Left cardiac atrium (tissue), 4 donors: ENCODE data around the gene SPON1. TPM values are rescaled to one million over a fixed set of nuclear protein-coding genes. Genes with fewer than 3 reads are reported as not detected.
"Not testable (repeated sequence)": the region's sequence is repeated elsewhere in the genome, so short reads cannot be mapped to it uniquely, and the experiment has no call there.

ENCODE experiments used
- ATAC-seq, 2 donors: fragments of 200-7000 bp; cut with Tn5 transposase; one replicate each; pipeline ENCODE4 v1.9.1; 2020; ENCODE audit warnings: mild to moderate bottlenecking in 2 of 2, moderate library complexity in 2 of 2
- DNase-seq: peaks from one replicate; pipeline ENCODE4 v3.0.0-alpha.2; 2020
- intact Hi-C, 2 donors: fragments of 100-400 bp; cut with DNase I; formaldehyde crosslinking; loops; one replicate each; pipeline versions ENCODE4 v1.14.1 to v1.15.1; 2022 to 2023
- total RNA-seq, 2 donors: library from RNA; stranded (reverse); fragmentation: NEBNext Ultra II Directional; extraction: Animal tissue kit (Norgen Biotek cat#: 25700); gene quantifications; one replicate each; pipeline ENCODE4 v1.2.1, GENCODE V29; 2021
- donor health status: DM: no; HTN: yes; CAD: no.
- donor health status: DM: no; HTN: yes; CAD: no; lungs with severe emphysema.
- donor health status: DM: yes; HTN: yes; CAD: no.
- donor health status: Dilated cardiomyopathy.

The SPON1 gene
- total RNA-seq, 2 donors from 2014 or later: 21.1 to 23.4 TPM

- intact Hi-C loops: loop anchor here in 1 of 2 donors (10.0 kb wide), 1 partner anchor 178 kb away; no protein-coding TSS in a partner anchor
- ATAC-seq: no peak
- DNase-seq: no peak
Observed at GRCh38 chr11:13966486-13966885, 4.0 kb downstream of the SPON1 start.

- intact Hi-C loops: no loop called here
- no peak for DNase-seq
- ATAC-seq: peak; percentile 8 to 75
Observed at GRCh38 chr11:13970986-13971385, 8.5 kb downstream of the SPON1 start.

GRCh38 chr11:13972043-13972910, 9.8 kb downstream of the SPON1 start:
- intact Hi-C loops: no loop called here

GRCh38 chr11:13972944-13973343, 10.4 kb downstream of the SPON1 start:
- intact Hi-C loops: no loop called here
- ATAC-seq: peak in 1 of 2 donors; percentile 18

More at GRCh38 chr11:13972043-13972910, 9.8 kb downstream of the SPON1 start:
- no peak for DNase-seq
- peak; percentile 68 to 82 for ATAC-seq

GRCh38 chr11:13974631-13975030, 12.1 kb downstream of the SPON1 start:
- DNase-seq: no peak
- ATAC-seq: no peak
- intact Hi-C loops: no loop called here

More at GRCh38 chr11:13972944-13973343, 10.4 kb downstream of the SPON1 start:
- DNase-seq: no peak

GRCh38 chr11:13983081-13983751, 20.7 kb downstream of the SPON1 start:
- DNase-seq (no peak), ATAC-seq (peak; percentile 82 to 92)
- intact Hi-C loops: no loop called here

GRCh38 chr11:13984616-13985450, 22.3 kb downstream of the SPON1 start:
- intact Hi-C loops: no loop called here
- peak; percentile 15 to 68 for ATAC-seq
- DNase-seq: no peak

- intact Hi-C loops, ATAC-seq, DNase-seq: not testable (repeated sequence)
Observed at GRCh38 chr11:13986695-13987094, 24.2 kb downstream of the SPON1 start.

- intact Hi-C loops, DNase-seq, ATAC-seq: not testable (repeated sequence)
Observed at GRCh38 chr11:13992158-13992856, 29.8 kb downstream of the SPON1 start.

- DNase-seq (no peak), ATAC-seq (no peak)
- intact Hi-C loops: no loop called here
Observed at GRCh38 chr11:13993096-13993765, 30.7 kb downstream of the SPON1 start.

- ATAC-seq (no peak), DNase-seq (no peak)
- intact Hi-C loops: no loop called here
Observed at GRCh38 chr11:13997881-13998280, 35.4 kb downstream of the SPON1 start.

- no peak for ATAC-seq
- no peak for DNase-seq
- intact Hi-C loops: no loop called here
Observed at GRCh38 chr11:13999704-14000103, 37.2 kb downstream of the SPON1 start.

GRCh38 chr11:14001597-14001996, 39.1 kb downstream of the SPON1 start:
- DNase-seq: no peak
- no peak for ATAC-seq
- intact Hi-C loops: no loop called here

- no peak for ATAC-seq
Observed at GRCh38 chr11:14007566-14007965, 45.0 kb downstream of the SPON1 start.

GRCh38 chr11:14010665-14011064, 48.1 kb downstream of the SPON1 start:
- ATAC-seq (no peak), DNase-seq (no peak)
- intact Hi-C loops: no loop called here

More at GRCh38 chr11:14007566-14007965, 45.0 kb downstream of the SPON1 start:
- DNase-seq: no peak
- intact Hi-C loops: no loop called here

GRCh38 chr11:14012846-14013245, 50.3 kb downstream of the SPON1 start:
- DNase-seq (no peak), ATAC-seq (no peak)
- intact Hi-C loops: no loop called here

GRCh38 chr11:14015711-14016110, 53.2 kb downstream of the SPON1 start:
- ATAC-seq (peak; percentile 27 to 74), DNase-seq (no peak)
- intact Hi-C loops: no loop called here

GRCh38 chr11:14018441-14018840, 55.9 kb downstream of the SPON1 start:
- DNase-seq (no peak), ATAC-seq (no peak)
- intact Hi-C loops: no loop called here
